Neural cell (in vitro differentiated cells): ENCODE measurements around the gene EFR3B.

Experiments
- CTCF ChIP-seq: fragments of 450-650 bp; IDR thresholded peaks from 2 replicates; pipeline ENCODE4 v1.5.1; 2014; ENCODE audit warnings: antibody characterized with exemption, mild to moderate bottlenecking, moderate library complexity; ENCODE audit not compliant: poor library complexity, severe bottlenecking
- EP300 ChIP-seq: fragments of 450-650 bp; conservative IDR thresholded peaks from 2 replicates; pipeline ENCODE4 v1.6.1; 2014; ENCODE audit warnings: antibody characterized with exemption, mild to moderate bottlenecking, moderate library complexity; ENCODE audit not compliant: poor library complexity, severe bottlenecking
- EZH2 ChIP-seq: fragments of 200-600, 300-800 bp; shearing (Covaris generic), sonication (generic); IDR thresholded peaks from 2 replicates; pipeline ENCODE4 v1.6.1; 2014; ENCODE audit warnings: antibody characterized with exemption, low read length, borderline replicate concordance, mild to moderate bottlenecking; ENCODE audit not compliant: insufficient read depth, poor library complexity, severe bottlenecking
- POLR2AphosphoS5 ChIP-seq: IDR thresholded peaks from 2 replicates; pipeline ENCODE4 v1.6.1; 2012
- RAD21 ChIP-seq: fragments of 450-650 bp; conservative IDR thresholded peaks from 2 replicates; pipeline ENCODE4 v1.6.1; 2014; ENCODE audit warnings: antibody characterized with exemption, mild to moderate bottlenecking, moderate library complexity
- SMC3 ChIP-seq: fragments of 450-650 bp; conservative IDR thresholded peaks from 2 replicates; pipeline ENCODE4 v1.6.1; 2014; ENCODE audit warnings: antibody characterized with exemption, mild to moderate bottlenecking, moderate library complexity; ENCODE audit not compliant: poor library complexity

GRCh38 chr2:25029183-25029554 lies 12.7 kb upstream of the EFR3B start:
- TF ChIP-seq EZH2: no peak
- TF ChIP-seq CTCF: no peak
- TF ChIP-seq POLR2AphosphoS5: no peak
- no peak for TF ChIP-seq RAD21
- TF ChIP-seq EP300: no peak
- no peak for TF ChIP-seq SMC3
